VCaP (cell line): ENCODE measurements around the gene ZSCAN16.
A peak's percentile ranks its signal among the peaks of the same experiment; 100 is the strongest.

ENCODE experiments used
- H3K27ac ChIP-seq: fragments of 450-650 bp; 2 replicates; pipeline ENCODE4 v1.5.1; 2017
- CTCF ChIP-seq: fragments of 450-650 bp; conservative IDR thresholded peaks from 2 replicates; pipeline ENCODE4 v1.5.1; 2017; ENCODE audit warnings: mild to moderate bottlenecking, moderate library complexity

Gene ZSCAN16

GRCh38 chr6:28135393-28135792, 11.0 kb downstream of the ZSCAN16 start:
- no peak overlapping the region for H3K27ac ChIP-seq
- no peak for TF ChIP-seq CTCF

GRCh38 chr6:28136585-28137504, 12.4 kb downstream of the ZSCAN16 start:
- TF ChIP-seq CTCF: no peak
- H3K27ac ChIP-seq: peak overlapping the region; percentile 78

- TF ChIP-seq CTCF: no peak
- peak overlapping the region; percentile 78 for H3K27ac ChIP-seq
Observed at GRCh38 chr6:28137505-28137981, 13.1 kb downstream of the ZSCAN16 start.

GRCh38 chr6:28139860-28140543, 15.6 kb downstream of the ZSCAN16 start:
- no peak overlapping the region for H3K27ac ChIP-seq
- no peak for TF ChIP-seq CTCF

- no peak for TF ChIP-seq CTCF
- no peak overlapping the region for H3K27ac ChIP-seq
Observed at GRCh38 chr6:28140616-28141015, 16.2 kb downstream of the ZSCAN16 start.

- TF ChIP-seq CTCF: no peak
- H3K27ac ChIP-seq: peak within 1 kb of the TSS; percentile 76
Observed at GRCh38 chr6:28141500-28142329, 17.3 kb downstream of the ZSCAN16 start, which contains the start of gene ZKSCAN8. Gene ZKSCAN8, plus strand, starts transcription at chr6:28141883. Its CDS starts 6,525 bp downstream, at chr6:28148408.
